T-helper 1 cell treated with Interleukin-12 subunit alpha and Interleukin-12 subunit beta and Interleukin-4 antibody, amounts not matched to agents 30 μg/mL and 1 μg/mL, for 36 hours (primary cell): ENCODE results near the gene DVL1.

Experiments
- H3K27ac Mint-ChIP-seq: one replicate; pipeline ENCODE4 v1.8.0; 2021; ENCODE audit warnings: mild to moderate bottlenecking, mixed read lengths
- H3K27me3 Mint-ChIP-seq: one replicate; pipeline ENCODE4 v1.8.0; 2021; ENCODE audit warnings: low read depth, mixed read lengths
- H3K36me3 Mint-ChIP-seq: one replicate; pipeline ENCODE4 v1.8.0; 2021; ENCODE audit warnings: low read depth, mixed read lengths
- H3K4me1 Mint-ChIP-seq: one replicate; pipeline ENCODE4 v1.8.0; 2021; ENCODE audit warnings: low read depth, mixed read lengths
- H3K4me3 Mint-ChIP-seq: one replicate; pipeline ENCODE4 v1.8.0; 2021; ENCODE audit warnings: mild to moderate bottlenecking, moderate library complexity, mixed read lengths
- H3K9me3 Mint-ChIP-seq: one replicate; pipeline ENCODE4 v1.8.0; 2021; ENCODE audit warnings: mixed read lengths

DVL1 gene

GRCh38 chr1:1332774-1333480 lies 16.3 kb downstream of the DVL1 start:
- Mint-ChIP-seq H3K27ac (no peak overlapping the region), H3K36me3 (peaks cover 3% of the 10 kb centered on the region), H3K9me3 (no peaks in the 10 kb centered on the region), H3K27me3 (no peaks in the 10 kb centered on the region), H3K4me3 (no peak overlapping the region), H3K4me1 (peaks cover 3% of the 10 kb centered on the region)

- H3K36me3 Mint-ChIP-seq: peaks cover 3% of the 10 kb centered on the region
- H3K9me3 Mint-ChIP-seq: no peaks in the 10 kb centered on the region
- H3K27me3 Mint-ChIP-seq: no peaks in the 10 kb centered on the region
- no peak overlapping the region for H3K4me3 Mint-ChIP-seq
- peaks cover 3% of the 10 kb centered on the region for H3K4me1 Mint-ChIP-seq
- H3K27ac Mint-ChIP-seq: no peak overlapping the region
Observed at GRCh38 chr1:1332031-1332755, 17.0 kb downstream of the DVL1 start.

GRCh38 chr1:1331068-1331965 lies 17.9 kb downstream of the DVL1 start, which contains the start of gene TAS1R3:
TAS1R3 (plus strand) TSS chr1:1331280; CDS start chr1:1331346, 66 bp downstream.
- peaks cover 3% of the 10 kb centered on the region for H3K4me1 Mint-ChIP-seq
- H3K9me3 Mint-ChIP-seq: no peaks in the 10 kb centered on the region
- no peaks in the 10 kb centered on the region for H3K27me3 Mint-ChIP-seq
- H3K27ac Mint-ChIP-seq: no peak within 1 kb of the TSS
- no peak within 1 kb of the TSS for H3K4me3 Mint-ChIP-seq
- peaks cover 3% of the 10 kb centered on the region for H3K36me3 Mint-ChIP-seq

GRCh38 chr1:1330366-1331067 lies 18.7 kb downstream of the DVL1 start:
- H3K9me3 Mint-ChIP-seq: no peaks in the 10 kb centered on the region
- H3K36me3 Mint-ChIP-seq: peaks cover 3% of the 10 kb centered on the region
- no peaks in the 10 kb centered on the region for H3K27me3 Mint-ChIP-seq
- H3K27ac Mint-ChIP-seq: no peak overlapping the region
- no peak overlapping the region for H3K4me3 Mint-ChIP-seq
- peaks cover 7% of the 10 kb centered on the region for H3K4me1 Mint-ChIP-seq

GRCh38 chr1:1329304-1330210 lies 19.7 kb downstream of the DVL1 start:
- H3K27ac Mint-ChIP-seq: no peak overlapping the region
- no peaks in the 10 kb centered on the region for H3K9me3 Mint-ChIP-seq
- H3K4me1 Mint-ChIP-seq: peaks cover 7% of the 10 kb centered on the region
- H3K27me3 Mint-ChIP-seq: no peaks in the 10 kb centered on the region
- no peak overlapping the region for H3K4me3 Mint-ChIP-seq
- H3K36me3 Mint-ChIP-seq: peaks cover 3% of the 10 kb centered on the region

- Mint-ChIP-seq H3K27me3 (no peaks in the 10 kb centered on the region), H3K36me3 (peaks cover 3% of the 10 kb centered on the region), H3K27ac (no peak overlapping the region), H3K9me3 (no peaks in the 10 kb centered on the region), H3K4me1 (peaks cover 11% of the 10 kb centered on the region), H3K4me3 (no peak overlapping the region)
Observed at GRCh38 chr1:1328254-1328653, 21.0 kb downstream of the DVL1 start.

GRCh38 chr1:1327291-1327690 lies 21.9 kb downstream of the DVL1 start:
- H3K27me3 Mint-ChIP-seq: no peaks in the 10 kb centered on the region
- no peak overlapping the region for H3K4me3 Mint-ChIP-seq
- peaks cover 4% of the 10 kb centered on the region for H3K36me3 Mint-ChIP-seq
- H3K27ac Mint-ChIP-seq: peak overlapping the region; percentile 36
- no peaks in the 10 kb centered on the region for H3K9me3 Mint-ChIP-seq
- peaks cover 16% of the 10 kb centered on the region for H3K4me1 Mint-ChIP-seq

GRCh38 chr1:1326075-1326605 lies 23.1 kb downstream of the DVL1 start:
- H3K4me3 Mint-ChIP-seq: peak overlapping the region; percentile 83
- H3K27me3 Mint-ChIP-seq: no peaks in the 10 kb centered on the region
- H3K9me3 Mint-ChIP-seq: no peaks in the 10 kb centered on the region
- H3K4me1 Mint-ChIP-seq: peaks cover 21% of the 10 kb centered on the region
- peak overlapping the region; percentile 80 for H3K27ac Mint-ChIP-seq
- H3K36me3 Mint-ChIP-seq: peaks cover 6% of the 10 kb centered on the region

- Mint-ChIP-seq H3K36me3 (peaks cover 6% of the 10 kb centered on the region), H3K9me3 (no peaks in the 10 kb centered on the region), H3K27me3 (no peaks in the 10 kb centered on the region), H3K27ac (peak overlapping the region; percentile 80), H3K4me1 (peaks cover 21% of the 10 kb centered on the region), H3K4me3 (peak overlapping the region; percentile 83)
Observed at GRCh38 chr1:1325288-1326074, 23.7 kb downstream of the DVL1 start.

- Mint-ChIP-seq H3K4me1 (peaks cover 20% of the 10 kb centered on the region), H3K27ac (peak within 1 kb of the TSS; percentile 92), H3K4me3 (peak within 1 kb of the TSS; percentile 91), H3K9me3 (no peaks in the 10 kb centered on the region), H3K36me3 (peaks cover 6% of the 10 kb centered on the region), H3K27me3 (no peaks in the 10 kb centered on the region)
Observed at GRCh38 chr1:1324524-1325287, 24.5 kb downstream of the DVL1 start, which contains the start of the genes CPTP and INTS11. CPTP (plus strand) TSS chr1:1324802; CDS start chr1:1326911, 2,109 bp downstream. INTS11 (minus strand) TSS chr1:1324660; CDS start chr1:1324608, 52 bp downstream.

- no peak overlapping the region for H3K27ac Mint-ChIP-seq
- H3K27me3 Mint-ChIP-seq: no peaks in the 10 kb centered on the region
- H3K9me3 Mint-ChIP-seq: no peaks in the 10 kb centered on the region
- H3K4me1 Mint-ChIP-seq: peaks cover 20% of the 10 kb centered on the region
- peak overlapping the region; percentile 91 for H3K4me3 Mint-ChIP-seq
- H3K36me3 Mint-ChIP-seq: peaks cover 6% of the 10 kb centered on the region
Observed at GRCh38 chr1:1324084-1324523, 25.1 kb downstream of the DVL1 start.

GRCh38 chr1:1322952-1323351 lies 26.3 kb downstream of the DVL1 start:
- Mint-ChIP-seq H3K27ac (peak overlapping the region; percentile 67), H3K36me3 (peaks cover 6% of the 10 kb centered on the region), H3K4me1 (peaks cover 20% of the 10 kb centered on the region), H3K9me3 (no peaks in the 10 kb centered on the region), H3K27me3 (no peaks in the 10 kb centered on the region), H3K4me3 (peak overlapping the region; percentile 85)
